AG10803 (cell line): ENCODE results near the gene HAO1.

ENCODE experiments used
- DNase-seq: peaks from one replicate; pipeline ENCODE4 v3.0.0; 2010; ENCODE audit warnings: low read depth
- H3K4me3 ChIP-seq: 2 replicates; pipeline ENCODE4 v1.5.1; 2011; ENCODE audit warnings: mild to moderate bottlenecking, low read length, control low read depth
- CTCF ChIP-seq: conservative IDR thresholded peaks from 2 replicates; pipeline ENCODE4 v1.5.1; 2011; ENCODE audit warnings: mild to moderate bottlenecking, low read length, control low read depth, inconsistent platforms

Gene HAO1

GRCh38 chr20:7859356-7859802 lies 80.9 kb downstream of the HAO1 start:
- DNase-seq, result peak; percentile 69
- no peak overlapping the region for H3K4me3 ChIP-seq
- TF ChIP-seq CTCF, result peak; percentile 85

GRCh38 chr20:7858734-7859250 lies 81.5 kb downstream of the HAO1 start:
- no peak for TF ChIP-seq CTCF
- H3K4me3 ChIP-seq, result no peak overlapping the region
- DNase-seq, result no peak

DNA sequence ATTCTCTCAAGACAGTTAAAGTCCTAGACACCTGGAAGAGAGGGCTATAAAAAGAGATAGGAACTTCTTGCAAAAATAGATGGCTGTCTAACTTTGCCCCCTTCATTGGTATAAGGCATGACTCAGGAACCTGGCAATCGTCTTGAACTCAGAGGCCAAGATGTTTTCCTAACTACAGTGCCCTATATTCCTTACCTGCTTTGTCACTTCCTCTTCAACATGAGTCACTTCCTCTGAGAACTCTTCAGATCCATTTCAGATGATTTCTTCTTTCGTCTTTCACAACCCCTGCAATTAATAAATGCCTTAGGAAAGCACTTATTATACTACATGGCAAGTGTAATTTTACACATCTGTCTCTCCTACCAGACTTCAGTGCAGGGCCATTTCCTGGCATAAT lies 83.5 kb downstream of the HAO1 start:
- no peak for TF ChIP-seq CTCF
- H3K4me3 ChIP-seq, result no peak overlapping the region
- peak; percentile 61 for DNase-seq

GRCh38 chr20:7855545-7855944 lies 84.7 kb downstream of the HAO1 start:
- no peak for TF ChIP-seq CTCF
- DNase-seq, result no peak
- no peak overlapping the region for H3K4me3 ChIP-seq

GRCh38 chr20:7853493-7853892 lies 86.8 kb downstream of the HAO1 start:
- no peak for DNase-seq
- no peak for TF ChIP-seq CTCF
- H3K4me3 ChIP-seq, result no peak overlapping the region

DNA sequence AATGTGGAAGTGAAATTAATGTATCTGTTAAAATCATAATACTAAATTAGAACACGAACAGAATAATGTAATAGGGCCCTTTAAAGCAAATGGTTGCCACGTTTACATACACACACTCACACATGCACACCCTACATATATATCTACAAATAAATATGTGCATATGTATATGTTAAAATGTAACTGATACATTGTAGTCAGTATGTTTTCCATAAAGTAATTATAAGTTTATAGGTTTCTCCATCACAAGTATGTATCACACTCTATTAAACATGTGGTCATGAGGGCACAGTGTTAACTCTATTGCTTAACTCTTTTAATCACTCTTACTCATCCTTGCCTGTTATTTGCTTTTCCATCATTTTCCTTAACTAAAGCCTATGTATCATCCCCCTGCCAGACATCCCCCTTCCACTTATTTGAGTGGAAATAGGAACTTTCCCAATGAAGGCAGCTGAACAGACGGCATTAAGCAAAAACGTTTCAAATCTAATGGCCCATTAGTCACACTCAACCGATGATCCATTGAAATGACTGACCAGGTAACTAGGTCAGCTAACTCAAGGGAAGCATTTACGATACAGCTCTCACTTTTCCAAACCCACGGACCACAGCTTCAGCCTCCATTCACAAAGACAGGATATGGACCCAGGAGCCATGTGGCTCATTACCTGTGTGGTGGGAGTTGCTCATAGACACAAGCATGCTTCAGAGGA lies 89.3 kb downstream of the HAO1 start:
- TF ChIP-seq CTCF, result no peak
- DNase-seq, result peak; percentile 26
- no peak overlapping the region for H3K4me3 ChIP-seq

DNA sequence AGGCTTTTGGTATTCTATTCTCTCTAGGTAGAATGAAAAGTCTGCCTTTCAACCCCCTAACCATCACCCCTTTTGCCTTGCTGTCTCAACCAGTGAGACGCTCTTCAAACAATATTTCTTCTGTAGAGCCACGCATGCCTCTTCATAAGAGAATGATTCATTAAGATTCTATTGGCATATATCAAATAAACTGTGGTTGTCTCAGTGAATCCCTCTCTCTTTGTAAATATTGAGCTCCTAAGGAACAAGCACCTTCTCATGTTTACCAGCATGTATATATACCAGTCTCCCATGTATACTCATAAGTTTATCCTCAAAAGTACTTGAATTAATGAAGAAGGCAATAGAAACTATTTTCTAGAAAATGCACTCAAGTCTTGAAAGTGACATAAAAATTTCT lies 90.6 kb downstream of the HAO1 start:
- H3K4me3 ChIP-seq, result no peak overlapping the region
- TF ChIP-seq CTCF, result no peak
- DNase-seq, result no peak
